ENCODE results near the gene CEP68. TPM values are rescaled to one million over a fixed set of nuclear protein-coding genes. Genes with fewer than 3 reads are reported as not detected.

The CEP68 gene
- total RNA-seq, 4 donors from 2014 or later = 3.9 to 17.4 (median 8.6) TPM

- intact Hi-C loops (cut with DNase I) = no loop called here
- no peaks in the 10 kb centered on the region for H3K36me3 ChIP-seq
- TF ChIP-seq POLR2A (IDR thresholded peaks at IDR 0.05) (no peak), CTCF (IDR thresholded peaks at IDR 0.05) (no peak)
Observed at GRCh38 chr2:65133626-65134025, 77.4 kb downstream of the CEP68 start.

GRCh38 chr2:65134158-65134557, 77.9 kb downstream of the CEP68 start:
- no peak for TF ChIP-seq CTCF (IDR thresholded peaks at IDR 0.05)
- TF ChIP-seq POLR2A (IDR thresholded peaks at IDR 0.05) = no peak
- Histone ChIP-seq H3K36me3 (no peaks in the 10 kb centered on the region), H3K27me3 (no peaks in the 10 kb centered on the region), H3K4me1 (peaks cover 0 to 6% (median 0%) of the 10 kb centered on the region in 3 donors), H3K27ac (no peak overlapping the region), H3K9me3 (no peaks in the 10 kb centered on the region), H3K4me3 (no peak overlapping the region)
- intact Hi-C loops (cut with DNase I) = no loop called here
- DNase-seq = no peak
- 84 to 91% methylated on average over 6 to 7 of the region's 7 CpGs for WGBS, 2 donors

More at GRCh38 chr2:65133626-65134025, 77.4 kb downstream of the CEP68 start:
- H3K4me3 ChIP-seq = no peak overlapping the region
- DNase-seq = no peak
- WGBS, 2 donors = 69 to 81% methylated on average over 4 of the region's 4 CpGs
- H3K27me3 ChIP-seq = no peaks in the 10 kb centered on the region
- no peaks in the 10 kb centered on the region for H3K9me3 ChIP-seq
- peaks cover 0 to 8% (median 0%) of the 10 kb centered on the region in 3 donors for H3K4me1 ChIP-seq
- H3K27ac ChIP-seq = no peak overlapping the region

GRCh38 chr2:65136253-65136652, 80.0 kb downstream of the CEP68 start:
- H3K27me3 ChIP-seq = no peaks in the 10 kb centered on the region
- H3K4me1 ChIP-seq = peaks cover 0 to under 1% (median 0%) of the 10 kb centered on the region in 3 donors
- DNase-seq = no peak
- H3K27ac ChIP-seq = no peak overlapping the region
- H3K36me3 ChIP-seq = no peaks in the 10 kb centered on the region
- intact Hi-C loops (cut with DNase I) = no loop called here
- no peaks in the 10 kb centered on the region for H3K9me3 ChIP-seq
- no peak for TF ChIP-seq POLR2A (IDR thresholded peaks at IDR 0.05)
- TF ChIP-seq CTCF (IDR thresholded peaks at IDR 0.05) = no peak
- 73 to 100% methylated on average over 1 of the region's 1 CpG for WGBS, 2 donors
- H3K4me3 ChIP-seq = no peak overlapping the region

Other genes with a start within 250 kb of the CEP68 start
- 10 to 100 TPM; 12.8 to 28.1 (median 14.3) TPM for gene SLC1A4, start 67.0 kb upstream of the CEP68 start, total RNA-seq
- gene RAB1A, start 73.7 kb downstream of the CEP68 start, total RNA-seq = 100 to 1,000 TPM in 1 of 4 donors, 10 to 100 TPM in 3; 72.6 to 101 (median 78.3) TPM
- 100 to 1,000 TPM in 1 of 4 donors, 10 to 100 TPM in 3; 70.6 to 124 (median 91.1) TPM for gene ACTR2, start 171.4 kb downstream of the CEP68 start, total RNA-seq

Measured in esophagus squamous epithelium (tissue), 5 donors.